ENCODE measurements around the gene NTSR1. TPM values are rescaled to one million over a fixed set of nuclear protein-coding genes. Genes with fewer than 3 reads are reported as not detected.
A peak's percentile ranks its signal among the peaks of the same experiment; 100 is the strongest.

The NTSR1 gene
- total RNA-seq, 3 donors from 2014 or later (not counting 1 experiment from before 2014, with no cell fraction given): 0.11 to 0.45 TPM; not detected in 1

DNA sequence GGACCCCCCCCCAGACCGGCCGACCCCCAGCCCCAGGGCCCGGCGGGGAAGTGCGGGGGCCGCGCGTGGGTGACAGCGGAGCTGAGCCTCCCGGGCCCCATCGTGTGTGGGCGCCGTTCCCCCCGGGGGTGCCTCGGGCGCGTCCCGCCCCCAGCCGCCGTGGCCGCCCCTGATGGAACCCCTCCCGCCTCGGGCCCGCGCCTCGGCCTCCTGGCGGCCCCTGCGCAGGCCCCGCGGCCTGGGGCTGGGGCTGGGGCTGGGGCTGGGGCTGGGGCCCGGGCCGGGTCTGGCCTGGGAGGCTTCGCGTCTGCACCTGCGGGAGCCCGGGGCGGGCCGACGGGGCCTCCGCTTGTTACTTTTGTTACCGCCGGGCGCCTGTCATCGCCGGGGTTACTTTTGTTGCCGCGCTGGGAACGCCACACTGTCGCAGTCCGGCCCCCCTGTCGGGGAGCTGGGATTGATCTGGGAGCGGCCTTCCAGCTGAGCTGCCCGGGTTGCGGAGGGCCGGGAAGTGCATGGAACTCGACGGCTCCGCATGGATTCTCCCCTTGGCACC lies 96.6 kb downstream of the NTSR1 start:
- H3K4me3 Mint-ChIP-seq: peak overlapping the region; percentile 73
- Histone ChIP-seq H3K4me1 (ENCODE audit: control insufficient read depth, insufficient read depth, low read length) (peaks cover 47% of the 10 kb centered on the region), H3K36me3 (ENCODE audit: control insufficient read depth, insufficient read depth, low read length) (peaks cover 35% of the 10 kb centered on the region), H3K4me3 (ENCODE audit: low read length) (peak overlapping the region; percentile 67), H3K27ac (ENCODE audit: low read length) (peak overlapping the region; percentile 51), H3K27me3 (ENCODE audit: control insufficient read depth, insufficient read depth, low read length) (no peaks in the 10 kb centered on the region), H3K9me3 (ENCODE audit: control insufficient read depth, insufficient read depth, low read length) (no peaks in the 10 kb centered on the region)
- intact Hi-C loops (cut with micrococcal nuclease): loop anchor here (10.0 kb wide), 1 partner anchor 130 kb away; the partner anchor contains the start of gene GID8
- peak in 1 of 2 donors; percentile 51 for DNase-seq
- H3K27ac Mint-ChIP-seq: peak overlapping the region; percentile 93 to 94
- no peaks in the 10 kb centered on the region for H3K9me3 Mint-ChIP-seq
- under 1% methylated on average over 58 of the region's 58 CpGs for WGBS (ENCODE audit: insufficient coverage)
- peaks cover 5 to 23% of the 10 kb centered on the region in 2 donors for H3K4me1 Mint-ChIP-seq
- TF ChIP-seq, protein P1, sequence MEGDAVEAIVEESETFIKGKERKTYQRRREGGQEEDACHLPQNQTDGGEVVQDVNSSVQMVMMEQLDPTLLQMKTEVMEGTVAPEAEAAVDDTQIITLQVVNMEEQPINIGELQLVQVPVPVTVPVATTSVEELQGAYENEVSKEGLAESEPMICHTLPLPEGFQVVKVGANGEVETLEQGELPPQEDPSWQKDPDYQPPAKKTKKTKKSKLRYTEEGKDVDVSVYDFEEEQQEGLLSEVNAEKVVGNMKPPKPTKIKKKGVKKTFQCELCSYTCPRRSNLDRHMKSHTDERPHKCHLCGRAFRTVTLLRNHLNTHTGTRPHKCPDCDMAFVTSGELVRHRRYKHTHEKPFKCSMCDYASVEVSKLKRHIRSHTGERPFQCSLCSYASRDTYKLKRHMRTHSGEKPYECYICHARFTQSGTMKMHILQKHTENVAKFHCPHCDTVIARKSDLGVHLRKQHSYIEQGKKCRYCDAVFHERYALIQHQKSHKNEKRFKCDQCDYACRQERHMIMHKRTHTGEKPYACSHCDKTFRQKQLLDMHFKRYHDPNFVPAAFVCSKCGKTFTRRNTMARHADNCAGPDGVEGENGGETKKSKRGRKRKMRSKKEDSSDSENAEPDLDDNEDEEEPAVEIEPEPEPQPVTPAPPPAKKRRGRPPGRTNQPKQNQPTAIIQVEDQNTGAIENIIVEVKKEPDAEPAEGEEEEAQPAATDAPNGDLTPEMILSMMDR (IDR thresholded peaks at IDR 0.05): no peak
- H3K27me3 Mint-ChIP-seq (ENCODE audit: low read depth in 2 of 2): no peaks in the 10 kb centered on the region
- peak; percentile 32 to 57 (median 54) for ATAC-seq
- H3K36me3 Mint-ChIP-seq: no peaks in the 10 kb centered on the region

- H3K4me1 ChIP-seq (ENCODE audit: control insufficient read depth, insufficient read depth, low read length): peaks cover 47% of the 10 kb centered on the region
- Mint-ChIP-seq H3K4me1 (peaks cover 5 to 23% of the 10 kb centered on the region in 2 donors), H3K36me3 (no peaks in the 10 kb centered on the region), H3K27ac (peak overlapping the region; percentile 29 to 78), H3K4me3 (peak overlapping the region; percentile 73), H3K27me3 (ENCODE audit: low read depth in 2 of 2) (no peaks in the 10 kb centered on the region), H3K9me3 (no peaks in the 10 kb centered on the region)
- no peaks in the 10 kb centered on the region for H3K9me3 ChIP-seq (ENCODE audit: control insufficient read depth, insufficient read depth, low read length)
- H3K4me3 ChIP-seq (ENCODE audit: low read length): peak overlapping the region; percentile 67
- peaks cover 39% of the 10 kb centered on the region for H3K36me3 ChIP-seq (ENCODE audit: control insufficient read depth, insufficient read depth, low read length)
- TF ChIP-seq, protein P1 (IDR thresholded peaks at IDR 0.05): no peak
- intact Hi-C loops (cut with micrococcal nuclease): loop anchor here (10.0 kb wide), 1 partner anchor 129 kb away; the partner anchor contains the start of gene GID8
- ATAC-seq (no peak), DNase-seq (no peak)
- WGBS (ENCODE audit: insufficient coverage): 43% methylated on average over 25 of the region's 25 CpGs
- H3K27ac ChIP-seq (ENCODE audit: low read length): peak overlapping the region; percentile 51
- no peaks in the 10 kb centered on the region for H3K27me3 ChIP-seq (ENCODE audit: control insufficient read depth, insufficient read depth, low read length)
Measured at GRCh38 chr20:62805711-62806382, 97.2 kb downstream of the NTSR1 start.

- Mint-ChIP-seq H3K27ac (peak overlapping the region; percentile 29 to 78), H3K27me3 (ENCODE audit: low read depth in 2 of 2) (no peaks in the 10 kb centered on the region), H3K4me1 (peaks cover 5 to 23% of the 10 kb centered on the region in 2 donors), H3K4me3 (peak overlapping the region; percentile 52), H3K36me3 (no peaks in the 10 kb centered on the region), H3K9me3 (no peaks in the 10 kb centered on the region)
- WGBS (ENCODE audit: insufficient coverage): 78% methylated on average over 11 of the region's 11 CpGs
- Histone ChIP-seq H3K36me3 (ENCODE audit: control insufficient read depth, insufficient read depth, low read length) (peaks cover 39% of the 10 kb centered on the region), H3K27ac (ENCODE audit: low read length) (no peak overlapping the region), H3K27me3 (ENCODE audit: control insufficient read depth, insufficient read depth, low read length) (no peaks in the 10 kb centered on the region), H3K9me3 (ENCODE audit: control insufficient read depth, insufficient read depth, low read length) (no peaks in the 10 kb centered on the region), H3K4me3 (ENCODE audit: low read length) (no peak overlapping the region), H3K4me1 (ENCODE audit: control insufficient read depth, insufficient read depth, low read length) (peaks cover 47% of the 10 kb centered on the region)
- DNase-seq (no peak), ATAC-seq (no peak)
- TF ChIP-seq, protein P1 (IDR thresholded peaks at IDR 0.05): no peak
- intact Hi-C loops (cut with micrococcal nuclease): loop anchor here (10.0 kb wide), 1 partner anchor 128 kb away; the partner anchor contains the start of gene GID8
Measured at GRCh38 chr20:62806383-62807050, 97.9 kb downstream of the NTSR1 start.

All from natural killer cell (primary cell).